Liver (tissue), 9 donors: ENCODE measurements around the gene PALM3. TPM values are rescaled to one million over a fixed set of nuclear protein-coding genes. Genes with fewer than 3 reads are reported as not detected.

Experiments used
- DNase-seq: peaks from one replicate; pipeline ENCODE4 v3.0.0-alpha.2; 2017; ENCODE audit warnings: low spot score
- H3K27ac ChIP-seq, 2 donors: one replicate each; pipeline ENCODE4 v1.7.0; 2013; ENCODE audit warnings: inconsistent platforms in 2 of 2, low read length in 2 of 2, control low read depth in 1 of 2, low read depth in 1 of 2, mild to moderate bottlenecking in 1 of 2
- H3K27me3 ChIP-seq, 4 donors: one replicate each; pipeline versions ENCODE4 v1.6.1 to v1.7.0; 2013; ENCODE audit warnings: low read length in 3 of 4, inconsistent platforms in 1 of 4, mild to moderate bottlenecking in 1 of 4, moderate library complexity in 1 of 4; ENCODE audit not compliant: control insufficient read depth in 4 of 4, insufficient read depth in 4 of 4
- H3K36me3 ChIP-seq, 4 donors: one replicate each; pipeline versions ENCODE4 v1.6.1 to v1.7.0; 2013; ENCODE audit warnings: low read length in 3 of 4, mild to moderate bottlenecking in 3 of 4, low read depth in 1 of 4, moderate library complexity in 1 of 4; ENCODE audit not compliant: control insufficient read depth in 4 of 4, insufficient read depth in 3 of 4
- H3K4me1 ChIP-seq, 4 donors: one replicate each; pipeline versions ENCODE4 v1.6.1 to v1.7.0; 2013; ENCODE audit warnings: low read length in 3 of 4, mild to moderate bottlenecking in 3 of 4, moderate library complexity in 1 of 4; ENCODE audit not compliant: control insufficient read depth in 4 of 4, insufficient read depth in 4 of 4
- H3K4me3 ChIP-seq, 3 donors: one replicate each; pipeline versions ENCODE4 v1.6.1 to v1.7.0; 2013; ENCODE audit warnings: low read length in 3 of 3, control low read depth in 1 of 3, low read depth in 1 of 3, mild to moderate bottlenecking in 1 of 3
- H3K9ac ChIP-seq, 2 donors: one replicate each; pipeline ENCODE4 v1.7.0; 2013; ENCODE audit warnings: low read length in 2 of 2, mild to moderate bottlenecking in 2 of 2, moderate library complexity in 2 of 2, control low read depth in 1 of 2, low read depth in 1 of 2
- H3K9me3 ChIP-seq, 4 donors: one replicate each; pipeline versions ENCODE4 v1.6.1 to v1.7.0; 2013; ENCODE audit warnings: low read length in 3 of 4; ENCODE audit not compliant: control insufficient read depth in 4 of 4
- ATF3 ChIP-seq: IDR thresholded peaks from 2 replicates; pipeline ENCODE4 v1.6.1; 2016; ENCODE audit warnings: antibody characterized with exemption
- EGR1 ChIP-seq, 2 donors: IDR thresholded peaks; 2 replicates each; pipeline ENCODE4 v1.6.1; 2016 to 2018; ENCODE audit warnings: antibody characterized with exemption in 2 of 2, low read depth in 2 of 2
- FOXA2 ChIP-seq: IDR thresholded peaks from 2 replicates; pipeline ENCODE4 v1.6.1; 2016; ENCODE audit warnings: antibody characterized with exemption
- GABPA ChIP-seq, 2 donors: IDR thresholded peaks in 1 of 2; conservative IDR thresholded peaks in 1 of 2; 2 replicates each; pipeline ENCODE4 v1.6.1; 2016; ENCODE audit warnings: antibody characterized with exemption in 2 of 2, mild to moderate bottlenecking in 1 of 2, moderate library complexity in 1 of 2
- HNF4A ChIP-seq, 2 donors: conservative IDR thresholded peaks; 2 replicates each; pipeline ENCODE4 v1.6.1; 2016; ENCODE audit warnings: antibody characterized with exemption in 2 of 2, mild to moderate bottlenecking in 2 of 2
- JUND ChIP-seq, 2 donors: IDR thresholded peaks; 2 replicates each; pipeline ENCODE4 v1.6.1; 2016; ENCODE audit warnings: antibody characterized with exemption in 2 of 2
- NR2F2 ChIP-seq: IDR thresholded peaks from 2 replicates; pipeline ENCODE4 v1.6.1; 2016; ENCODE audit warnings: antibody characterized with exemption
- RAD21 ChIP-seq, 2 donors: IDR thresholded peaks; 2 replicates each; pipeline ENCODE4 v1.6.1; 2016; ENCODE audit warnings: antibody characterized with exemption in 2 of 2, mild to moderate bottlenecking in 2 of 2
- RXRA ChIP-seq, 2 donors: IDR thresholded peaks; 2 replicates each; pipeline ENCODE4 v1.6.1; 2017 to 2018; ENCODE audit warnings: antibody characterized with exemption in 2 of 2, mild to moderate bottlenecking in 1 of 2
- SP1 ChIP-seq: IDR thresholded peaks from 2 replicates; pipeline ENCODE4 v1.6.1; 2018; ENCODE audit warnings: antibody characterized with exemption, mild to moderate bottlenecking
- TAF1 ChIP-seq: conservative IDR thresholded peaks from 2 replicates; pipeline ENCODE4 v1.6.1; 2016; ENCODE audit warnings: antibody characterized with exemption, mild to moderate bottlenecking
- WGBS: extraction: QIAGEN DNeasy Blood & Tissue Kit; methylation state at CpG from one replicate; pipeline ENCODE4 v1.1.7; 2013; 5-methylcytosine and 5-hydroxymethylcytosine counted together
- polyA plus RNA-seq, 2 donors: library from polyadenylated mRNA; stranded (reverse) in 1 of 2; unstranded in 1 of 2; fragments of 200-250 nt in 1 of 2; fragments of >200 nt in 1 of 2; fragmentation: Nextera tagmentation in 1 of 2; extraction: Ambion mirVana in 1 of 2; gene quantifications; one replicate each; pipeline versions ENCODE4 v1.2.1 to v1.2.3, GENCODE V29; 2013 to 2015
- total RNA-seq, 2 donors: library from RNA; depleted of rRNA; stranded (reverse); fragments of >200 nt; gene quantifications; one replicate each; pipeline ENCODE4 v1.2.3, GENCODE V29; 2014
- TF ChIP-seq, protein P1 (sequence below): IDR thresholded peaks from 2 replicates; pipeline ENCODE4 v1.6.1; 2016; ENCODE audit warnings: antibody characterized with exemption
- TF ChIP-seq, protein P2 (sequence below): fragments of 150-350 bp; IDR thresholded peaks from 2 replicates; pipeline ENCODE4 v1.5.1; 2017; ENCODE audit warnings: improper control_type of control experiment, low read depth, low read length; ENCODE audit not compliant: missing input control
- TF ChIP-seq, protein P3 (sequence below): IDR thresholded peaks from 2 replicates; pipeline ENCODE4 v1.6.1; 2016; ENCODE audit warnings: antibody characterized with exemption
- donor health status: healthy.
- donor health status: healthy.
- donor health status: healthy.
- donor health status: healthy.
- donor health status: healthy.

PALM3 gene
- total and polyA plus RNA-seq, 4 donors, result 1.4 to 17.9 (median 5.9) TPM

DNA sequence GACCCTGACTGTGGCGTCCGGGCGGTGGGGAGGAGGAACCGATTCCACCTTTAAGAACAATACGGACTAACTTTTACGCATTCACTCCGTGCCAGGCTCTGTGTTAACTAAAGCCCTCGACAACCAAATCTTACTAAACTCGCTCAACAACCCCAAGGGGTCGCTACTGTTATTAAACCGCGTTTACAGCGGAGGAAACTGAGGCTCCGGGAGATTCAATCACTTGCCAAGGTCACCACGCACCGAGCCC lies 27.5 kb upstream of the PALM3 start:
- Histone ChIP-seq H3K9me3 (peaks cover 0 to 5% (median 3%) of the 10 kb centered on the region in 4 donors), H3K4me3 (peak overlapping the region in 1 of 3 donors; percentile 89), H3K9ac (no peak overlapping the region), H3K27ac (no peak overlapping the region), H3K4me1 (peaks cover 7 to 21% (median 12%) of the 10 kb centered on the region in 4 donors), H3K27me3 (no peaks in the 10 kb centered on the region), H3K36me3 (peaks cover 0 to 1% (median 0%) of the 10 kb centered on the region in 4 donors)
- TF ChIP-seq JUND (IDR thresholded peaks at IDR 0.05) (no peak), ATF3 (no peak)
- TF ChIP-seq, protein P1, sequence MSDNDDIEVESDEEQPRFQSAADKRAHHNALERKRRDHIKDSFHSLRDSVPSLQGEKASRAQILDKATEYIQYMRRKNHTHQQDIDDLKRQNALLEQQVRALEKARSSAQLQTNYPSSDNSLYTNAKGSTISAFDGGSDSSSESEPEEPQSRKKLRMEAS, result no peak
- TF ChIP-seq, protein P2, sequence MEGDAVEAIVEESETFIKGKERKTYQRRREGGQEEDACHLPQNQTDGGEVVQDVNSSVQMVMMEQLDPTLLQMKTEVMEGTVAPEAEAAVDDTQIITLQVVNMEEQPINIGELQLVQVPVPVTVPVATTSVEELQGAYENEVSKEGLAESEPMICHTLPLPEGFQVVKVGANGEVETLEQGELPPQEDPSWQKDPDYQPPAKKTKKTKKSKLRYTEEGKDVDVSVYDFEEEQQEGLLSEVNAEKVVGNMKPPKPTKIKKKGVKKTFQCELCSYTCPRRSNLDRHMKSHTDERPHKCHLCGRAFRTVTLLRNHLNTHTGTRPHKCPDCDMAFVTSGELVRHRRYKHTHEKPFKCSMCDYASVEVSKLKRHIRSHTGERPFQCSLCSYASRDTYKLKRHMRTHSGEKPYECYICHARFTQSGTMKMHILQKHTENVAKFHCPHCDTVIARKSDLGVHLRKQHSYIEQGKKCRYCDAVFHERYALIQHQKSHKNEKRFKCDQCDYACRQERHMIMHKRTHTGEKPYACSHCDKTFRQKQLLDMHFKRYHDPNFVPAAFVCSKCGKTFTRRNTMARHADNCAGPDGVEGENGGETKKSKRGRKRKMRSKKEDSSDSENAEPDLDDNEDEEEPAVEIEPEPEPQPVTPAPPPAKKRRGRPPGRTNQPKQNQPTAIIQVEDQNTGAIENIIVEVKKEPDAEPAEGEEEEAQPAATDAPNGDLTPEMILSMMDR, result no peak
- WGBS, result 36% methylated on average over 16 of the region's 16 CpGs
- DNase-seq, result no peak

DNA sequence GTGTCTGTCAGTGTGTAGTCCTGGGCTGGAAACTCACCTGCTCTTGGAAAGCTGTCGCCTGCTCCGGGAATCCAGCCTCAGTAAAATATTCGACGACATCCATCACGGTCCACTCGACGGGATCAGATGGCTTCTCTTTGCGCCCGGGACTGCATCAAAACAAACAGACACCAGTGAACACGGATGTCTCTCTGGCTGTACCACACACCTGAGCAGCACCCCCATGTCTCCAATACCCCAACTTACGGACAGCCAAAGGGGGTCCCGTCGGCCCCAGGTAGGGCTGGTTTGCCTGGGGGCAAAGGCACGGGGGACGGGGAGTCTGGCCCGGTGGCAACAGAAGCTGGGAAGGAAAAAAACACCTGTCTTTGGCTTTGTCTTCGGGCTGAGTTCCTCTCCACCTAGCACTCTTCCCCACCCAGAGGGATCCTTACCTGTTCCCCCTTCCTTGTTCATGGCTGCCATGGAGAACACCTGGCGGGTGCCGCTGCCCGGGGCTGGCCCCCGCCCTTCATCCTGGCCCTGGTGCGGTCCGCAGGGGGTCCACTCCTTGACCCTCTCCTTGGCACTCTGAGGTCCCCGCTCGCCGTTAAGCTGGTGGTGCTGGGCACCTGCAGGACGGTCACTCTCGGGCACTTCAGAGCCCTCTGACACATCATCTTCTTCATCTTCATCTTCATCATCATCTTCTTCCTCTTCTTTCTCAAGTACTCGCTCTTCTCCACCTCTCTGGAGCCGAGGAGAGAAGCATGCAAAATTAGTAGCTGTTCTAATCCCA lies 26.9 kb upstream of the PALM3 start:
- Histone ChIP-seq H3K9ac (no peak overlapping the region), H3K4me3 (no peak overlapping the region)

More for the DNA sequence above, 26.9 kb upstream of the PALM3 start:
- DNase-seq, result no peak
- Histone ChIP-seq H3K4me1 (peaks cover 7 to 21% (median 12%) of the 10 kb centered on the region in 4 donors), H3K9me3 (peaks cover 0 to 5% (median 3%) of the 10 kb centered on the region in 4 donors), H3K27me3 (no peaks in the 10 kb centered on the region), H3K27ac (no peak overlapping the region), H3K36me3 (peaks cover 0 to 1% (median 0%) of the 10 kb centered on the region in 4 donors)
- 94% methylated on average over 30 of the region's 30 CpGs for WGBS
- TF ChIP-seq TAF1 (no peak), EGR1 (IDR thresholded peaks at IDR 0.05; ENCODE audit: low read depth in 2 of 2) (no peak), RXRA (IDR thresholded peaks at IDR 0.05) (no peak), GABPA (IDR thresholded peaks at IDR 0.05 in 1 of 2, conservative IDR thresholded peaks at IDR 0.05 in 1 of 2) (no peak), ATF3 (no peak), FOXA2 (no peak), RAD21 (IDR thresholded peaks at IDR 0.05) (no peak), SP1 (no peak), JUND (IDR thresholded peaks at IDR 0.05) (no peak), NR2F2 (no peak), HNF4A (conservative IDR thresholded peaks at IDR 0.05) (no peak)
- TF ChIP-seq, protein P3, sequence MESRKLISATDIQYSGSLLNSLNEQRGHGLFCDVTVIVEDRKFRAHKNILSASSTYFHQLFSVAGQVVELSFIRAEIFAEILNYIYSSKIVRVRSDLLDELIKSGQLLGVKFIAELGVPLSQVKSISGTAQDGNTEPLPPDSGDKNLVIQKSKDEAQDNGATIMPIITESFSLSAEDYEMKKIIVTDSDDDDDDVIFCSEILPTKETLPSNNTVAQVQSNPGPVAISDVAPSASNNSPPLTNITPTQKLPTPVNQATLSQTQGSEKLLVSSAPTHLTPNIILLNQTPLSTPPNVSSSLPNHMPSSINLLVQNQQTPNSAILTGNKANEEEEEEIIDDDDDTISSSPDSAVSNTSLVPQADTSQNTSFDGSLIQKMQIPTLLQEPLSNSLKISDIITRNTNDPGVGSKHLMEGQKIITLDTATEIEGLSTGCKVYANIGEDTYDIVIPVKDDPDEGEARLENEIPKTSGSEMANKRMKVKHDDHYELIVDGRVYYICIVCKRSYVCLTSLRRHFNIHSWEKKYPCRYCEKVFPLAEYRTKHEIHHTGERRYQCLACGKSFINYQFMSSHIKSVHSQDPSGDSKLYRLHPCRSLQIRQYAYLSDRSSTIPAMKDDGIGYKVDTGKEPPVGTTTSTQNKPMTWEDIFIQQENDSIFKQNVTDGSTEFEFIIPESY, result no peak
- TF ChIP-seq, protein P2, result no peak
